Gastrocnemius medialis (tissue), 4 donors: Measurements from ENCODE around the gene APOH.

Experiments
- CTCF ChIP-seq, 5 experiments: fragments of 450-650 bp in 3 of 5; fragments of 200-600 bp in 2 of 5; sonication (generic) in 2 of 5; IDR thresholded peaks in 4 of 5; conservative IDR thresholded peaks in 1 of 5; 1 replicate in 4 of 5; 2 replicates in 1 of 5; pipeline ENCODE4 v1.5.1; 2016 to 2019; ENCODE audit warnings: antibody characterized with exemption in 5 of 5, mild to moderate bottlenecking in 3 of 5, moderate library complexity in 3 of 5
- POLR2A ChIP-seq, 2 donors: fragments of 450-650 bp; IDR thresholded peaks; one replicate each; pipeline ENCODE4 v1.6.1; 2017; ENCODE audit warnings: antibody characterized with exemption in 2 of 2, mild to moderate bottlenecking in 2 of 2, moderate library complexity in 2 of 2

- no peak for TF ChIP-seq POLR2A (IDR thresholded peaks at IDR 0.05)
- no peak for TF ChIP-seq CTCF (IDR thresholded peaks at IDR 0.05 in 4 of 5, conservative IDR thresholded peaks at IDR 0.05 in 1 of 5)
Observed at GRCh38 chr17:66233023-66233753, 4.0 kb upstream of the APOH start.
